Gastroesophageal sphincter (tissue), 4 donors: ENCODE data around the gene DGLUCY. TPM values are rescaled to one million over a fixed set of nuclear protein-coding genes. Genes with fewer than 3 reads are reported as not detected.
"Not testable (repeated sequence)": the region's sequence is repeated elsewhere in the genome, so short reads cannot be mapped to it uniquely, and the experiment has no call there.

ENCODE experiments used
- ATAC-seq: fragments of 150-250 bp; one replicate; pipeline ENCODE4 v1.9.1; 2016; ENCODE audit warnings: mild to moderate bottlenecking, moderate library complexity
- H3K27ac ChIP-seq, 4 donors: fragments of 200-600 bp; sonication (generic) in 3 of 4; 1 replicate in 3 of 4; 2 replicates in 1 of 4; pipeline ENCODE4 v1.5.1; 2016 to 2019
- H3K27me3 ChIP-seq: fragments of 200-600 bp; sonication (generic); one replicate; pipeline ENCODE4 v1.5.1; 2019
- H3K36me3 ChIP-seq, 2 donors: fragments of 200-600 bp; sonication (generic); one replicate each; pipeline ENCODE4 v1.5.1; 2019; ENCODE audit warnings: control low read depth in 1 of 2
- H3K4me1 ChIP-seq, 3 donors: fragments of 200-600 bp; sonication (generic); 1 replicate in 2 of 3; 2 replicates in 1 of 3; pipeline ENCODE4 v1.5.1; 2016 to 2019; ENCODE audit warnings: control low read depth in 2 of 3
- H3K4me3 ChIP-seq, 2 donors: fragments of 200-600 bp; sonication (generic); one replicate each; pipeline ENCODE4 v1.5.1; 2019; ENCODE audit warnings: mild to moderate bottlenecking in 1 of 2, moderate library complexity in 1 of 2
- H3K9me3 ChIP-seq, 3 donors: fragments of 200-600 bp; sonication (generic); one replicate each; pipeline ENCODE4 v1.5.1; 2017 to 2019; ENCODE audit warnings: control low read depth in 2 of 3
- CTCF ChIP-seq, 4 experiments: fragments of 200-600 bp in 2 of 4; fragments of 450-650 bp in 2 of 4; sonication (generic) in 1 of 4; IDR thresholded peaks; one replicate each; pipeline ENCODE4 v1.5.1; 2017 to 2019; ENCODE audit warnings: antibody characterized with exemption in 4 of 4, mild to moderate bottlenecking in 2 of 4, moderate library complexity in 2 of 4
- EP300 ChIP-seq: sonication (generic); formaldehyde crosslinking; IDR thresholded peaks from one replicate; pipeline ENCODE4 v1.6.1; 2017; ENCODE audit warnings: antibody characterized with exemption, mild to moderate bottlenecking
- POLR2A ChIP-seq, 2 donors: fragments of 450-650 bp; IDR thresholded peaks; one replicate each; pipeline ENCODE4 v1.6.1; 2017; ENCODE audit warnings: antibody characterized with exemption in 2 of 2, mild to moderate bottlenecking in 2 of 2, moderate library complexity in 1 of 2
- POLR2AphosphoS5 ChIP-seq: sonication (generic); formaldehyde crosslinking; IDR thresholded peaks from one replicate; pipeline ENCODE4 v1.6.1; 2017; ENCODE audit warnings: antibody characterized with exemption
- WGBS, 2 donors: methylation state at CpG; one replicate each; pipeline ENCODE4 v1.1.5; 2018; ENCODE audit warnings: low coverage in 1 of 2; 5-methylcytosine and 5-hydroxymethylcytosine counted together
- total RNA-seq, 4 donors: library from RNA; depleted of rRNA; stranded (reverse); fragments of >200 nt; gene quantifications; one replicate each; pipeline ENCODE4 v1.1.0, GENCODE V29; 2016

The DGLUCY gene
- total RNA-seq, 4 donors from 2014 or later, result 52.8 to 118 (median 77.3) TPM

GRCh38 chr14:91092073-91092472 lies 21.8 kb upstream of the DGLUCY start:
- no peaks in the 10 kb centered on the region for H3K36me3 ChIP-seq
- ATAC-seq, result no peak
- H3K27ac ChIP-seq, result no peak overlapping the region
- WGBS, 2 donors, result 66 to 88% methylated on average over 3 of the region's 3 CpGs
- TF ChIP-seq POLR2AphosphoS5 (no peak), EP300 (no peak), POLR2A (IDR thresholded peaks at IDR 0.05) (no peak), CTCF (IDR thresholded peaks at IDR 0.05) (no peak)
- no peaks in the 10 kb centered on the region for H3K9me3 ChIP-seq
- H3K27me3 ChIP-seq, result no peaks in the 10 kb centered on the region
- peaks cover 0 to 15% (median 4%) of the 10 kb centered on the region in 3 donors for H3K4me1 ChIP-seq
- H3K4me3 ChIP-seq, result no peak overlapping the region

- H3K36me3 ChIP-seq, H3K4me3 ChIP-seq, ATAC-seq, H3K27me3 ChIP-seq, H3K4me1 ChIP-seq, H3K9me3 ChIP-seq, H3K27ac ChIP-seq: not testable (repeated sequence)
- 93 to 97% methylated on average over 9 to 14 of the region's 14 CpGs for WGBS, 2 donors
Observed at GRCh38 chr14:91093743-91094472, 20.0 kb upstream of the DGLUCY start.

- Histone ChIP-seq H3K36me3 (no peaks in the 10 kb centered on the region), H3K27ac (no peak overlapping the region), H3K9me3 (no peaks in the 10 kb centered on the region), H3K4me1 (peaks cover 0 to 13% (median 0%) of the 10 kb centered on the region in 3 donors), H3K4me3 (no peak overlapping the region), H3K27me3 (no peaks in the 10 kb centered on the region)
- no peak for ATAC-seq
- 97 to 100% methylated on average over 2 to 3 of the region's 4 CpGs for WGBS, 2 donors
- TF ChIP-seq CTCF (IDR thresholded peaks at IDR 0.05) (no peak), POLR2A (IDR thresholded peaks at IDR 0.05) (no peak), POLR2AphosphoS5 (no peak), EP300 (no peak)
Observed at GRCh38 chr14:91094772-91095171, 19.1 kb upstream of the DGLUCY start.

- Histone ChIP-seq H3K36me3 (no peaks in the 10 kb centered on the region), H3K27ac (no peak overlapping the region), H3K4me3 (no peak overlapping the region), H3K9me3 (no peaks in the 10 kb centered on the region), H3K4me1 (peaks cover 0 to 13% (median 0%) of the 10 kb centered on the region in 3 donors), H3K27me3 (no peaks in the 10 kb centered on the region)
- TF ChIP-seq CTCF (IDR thresholded peaks at IDR 0.05), result no peak
- no peak for TF ChIP-seq POLR2A (IDR thresholded peaks at IDR 0.05)
- TF ChIP-seq EP300, result no peak
- TF ChIP-seq POLR2AphosphoS5, result no peak
- ATAC-seq, result no peak
- 80 to 100% methylated on average over 1 to 7 of the region's 8 CpGs for WGBS, 2 donors
Observed at GRCh38 chr14:91095178-91095577, 18.7 kb upstream of the DGLUCY start.

DNA sequence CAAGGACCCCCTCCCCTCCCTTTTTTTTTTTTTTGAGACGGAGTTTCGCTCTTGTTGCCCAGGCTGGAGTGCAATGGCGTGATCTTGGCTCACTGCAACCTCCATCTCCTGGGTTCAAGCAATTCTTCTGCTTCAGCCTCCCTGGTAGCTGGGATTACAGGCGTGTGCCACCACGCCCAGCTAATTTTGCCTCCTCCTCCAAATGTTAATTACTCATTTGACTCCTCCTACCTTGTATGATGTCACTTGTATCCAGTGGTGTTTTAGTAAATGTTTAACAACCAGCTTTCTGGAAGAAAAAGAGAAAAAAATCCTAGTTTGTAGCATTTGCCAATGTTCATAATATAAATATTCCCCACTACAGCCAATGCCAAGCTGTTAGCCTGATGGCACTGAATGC lies 16.2 kb upstream of the DGLUCY start:
- WGBS, 2 donors, result 89 to 92% methylated on average over 5 of the region's 5 CpGs
- not testable (repeated sequence) for ATAC-seq, H3K9me3 ChIP-seq, H3K27me3 ChIP-seq, H3K4me3 ChIP-seq, H3K36me3 ChIP-seq, H3K27ac ChIP-seq
- peaks cover 0 to 13% (median 0%) of the 10 kb centered on the region in 3 donors for H3K4me1 ChIP-seq

DNA sequence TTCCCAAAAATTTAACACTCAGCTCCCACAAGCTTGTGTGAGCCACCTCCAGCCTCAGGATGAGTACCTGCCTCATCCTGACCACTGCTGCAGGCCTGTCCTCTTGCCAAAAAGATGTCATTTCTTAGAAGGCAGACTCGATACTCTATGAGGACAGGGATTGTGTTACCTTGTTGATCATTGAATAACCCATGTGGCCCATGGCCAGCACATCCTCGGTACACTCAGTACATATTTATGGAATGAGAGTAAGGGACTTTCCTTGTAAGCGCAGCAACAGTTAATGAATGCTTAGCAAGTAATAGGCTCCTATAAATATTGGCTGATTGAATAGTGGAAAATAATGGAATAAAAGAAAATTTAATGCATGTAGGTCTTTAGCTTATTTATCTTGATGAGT lies 15.3 kb upstream of the DGLUCY start:
- H3K4me1 ChIP-seq, result peaks cover 0 to 23% (median 0%) of the 10 kb centered on the region in 3 donors
- no peaks in the 10 kb centered on the region for H3K36me3 ChIP-seq
- no peak for ATAC-seq
- H3K9me3 ChIP-seq, result no peaks in the 10 kb centered on the region
- 36 to 54% methylated on average over 3 of the region's 3 CpGs for WGBS, 2 donors
- H3K27ac ChIP-seq, result no peak overlapping the region
- TF ChIP-seq POLR2AphosphoS5 (no peak), CTCF (IDR thresholded peaks at IDR 0.05) (no peak), POLR2A (IDR thresholded peaks at IDR 0.05) (no peak), EP300 (no peak)
- no peak overlapping the region for H3K4me3 ChIP-seq
- H3K27me3 ChIP-seq, result no peaks in the 10 kb centered on the region
